GM19099 (cell line): ENCODE data around the gene UBXN1.

Experiments
- POLR2A ChIP-seq: IDR thresholded peaks from 3 replicates; pipeline ENCODE4 v1.6.1; 2011; ENCODE audit warnings: low read depth; ENCODE audit not compliant: insufficient read length; ENCODE audit errors: extremely low read depth

Gene UBXN1

GRCh38 chr11:62715150-62716130, 36.6 kb upstream of the UBXN1 start:
- TF ChIP-seq POLR2A: no peak

GRCh38 chr11:62713343-62713742, 34.5 kb upstream of the UBXN1 start:
- TF ChIP-seq POLR2A: no peak

GRCh38 chr11:62712861-62713260, 34.0 kb upstream of the UBXN1 start:
- TF ChIP-seq POLR2A: no peak

GRCh38 chr11:62712276-62712812, 33.5 kb upstream of the UBXN1 start:
- TF ChIP-seq POLR2A: no peak

- TF ChIP-seq POLR2A: no peak
These were observed 31.1 kb upstream of the UBXN1 start for GRCh38 chr11:62710001-62710345.

- peak; percentile 81 for TF ChIP-seq POLR2A
These were observed 30.6 kb upstream of the UBXN1 start for GRCh38 chr11:62709247-62710000.

GRCh38 chr11:62708793-62709192, 29.9 kb upstream of the UBXN1 start:
- no peak for TF ChIP-seq POLR2A

GRCh38 chr11:62708392-62708791, 29.5 kb upstream of the UBXN1 start:
- no peak for TF ChIP-seq POLR2A

GRCh38 chr11:62707277-62707861, 28.5 kb upstream of the UBXN1 start, which contains the start of the genes BSCL2 and GNG3:
Gene BSCL2, minus strand, starts transcription at chr11:62707424. Its CDS starts 229 bp downstream, at chr11:62707195.
Gene GNG3, plus strand, starts transcription at chr11:62707676. Its CDS starts 620 bp downstream, at chr11:62708296.
- no peak for TF ChIP-seq POLR2A

- TF ChIP-seq POLR2A: no peak
These were observed 28.0 kb upstream of the UBXN1 start for GRCh38 chr11:62706850-62707247.

GRCh38 chr11:62705880-62706849, 27.3 kb upstream of the UBXN1 start:
- peak; percentile 52 for TF ChIP-seq POLR2A

GRCh38 chr11:62705413-62705812, 26.5 kb upstream of the UBXN1 start:
- no peak for TF ChIP-seq POLR2A

GRCh38 chr11:62702246-62702645, 23.4 kb upstream of the UBXN1 start:
- TF ChIP-seq POLR2A: no peak
